C4-2B (cell line): ENCODE measurements around the gene UFD1.

Experiments used
- H3K27ac ChIP-seq: fragments of 450-650 bp; 2 replicates; pipeline ENCODE4 v1.5.1; 2017
- ZFX ChIP-seq: fragments of 450-650 bp; IDR thresholded peaks from 2 replicates; pipeline ENCODE4 v1.6.1; 2017
- TF ChIP-seq, protein P1 (sequence below): fragments of 450-650 bp; conservative IDR thresholded peaks from 2 replicates; pipeline ENCODE4 v1.5.1; 2017; ENCODE audit warnings: mild to moderate bottlenecking

The UFD1 gene

DNA sequence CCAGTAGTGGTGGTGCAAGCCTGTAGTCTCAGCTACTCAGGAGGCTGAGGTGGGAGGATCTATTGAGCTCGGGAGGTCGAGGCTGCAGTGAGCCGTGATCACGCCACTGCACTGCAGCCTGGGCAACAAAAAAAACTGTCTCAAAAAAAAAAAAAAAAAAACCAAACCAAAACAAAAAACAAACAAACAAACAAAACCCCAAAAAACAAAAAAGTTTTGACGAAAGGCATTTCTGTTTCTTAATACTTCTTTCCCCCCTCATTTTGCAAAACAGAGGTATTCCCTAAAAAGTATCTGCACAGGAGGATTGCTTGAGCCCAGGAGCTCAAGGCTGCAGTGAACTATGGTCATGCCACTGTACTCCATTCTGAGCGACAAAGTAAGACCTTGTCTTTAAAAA, 58.7 kb downstream of the UFD1 start:
- no peak overlapping the region for H3K27ac ChIP-seq
- no peak for TF ChIP-seq ZFX
- TF ChIP-seq, protein P1, sequence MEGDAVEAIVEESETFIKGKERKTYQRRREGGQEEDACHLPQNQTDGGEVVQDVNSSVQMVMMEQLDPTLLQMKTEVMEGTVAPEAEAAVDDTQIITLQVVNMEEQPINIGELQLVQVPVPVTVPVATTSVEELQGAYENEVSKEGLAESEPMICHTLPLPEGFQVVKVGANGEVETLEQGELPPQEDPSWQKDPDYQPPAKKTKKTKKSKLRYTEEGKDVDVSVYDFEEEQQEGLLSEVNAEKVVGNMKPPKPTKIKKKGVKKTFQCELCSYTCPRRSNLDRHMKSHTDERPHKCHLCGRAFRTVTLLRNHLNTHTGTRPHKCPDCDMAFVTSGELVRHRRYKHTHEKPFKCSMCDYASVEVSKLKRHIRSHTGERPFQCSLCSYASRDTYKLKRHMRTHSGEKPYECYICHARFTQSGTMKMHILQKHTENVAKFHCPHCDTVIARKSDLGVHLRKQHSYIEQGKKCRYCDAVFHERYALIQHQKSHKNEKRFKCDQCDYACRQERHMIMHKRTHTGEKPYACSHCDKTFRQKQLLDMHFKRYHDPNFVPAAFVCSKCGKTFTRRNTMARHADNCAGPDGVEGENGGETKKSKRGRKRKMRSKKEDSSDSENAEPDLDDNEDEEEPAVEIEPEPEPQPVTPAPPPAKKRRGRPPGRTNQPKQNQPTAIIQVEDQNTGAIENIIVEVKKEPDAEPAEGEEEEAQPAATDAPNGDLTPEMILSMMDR = no peak

GRCh38 chr22:19419464-19420178, 59.4 kb downstream of the UFD1 start:
- no peak for TF ChIP-seq ZFX
- TF ChIP-seq, protein P1 = no peak
- H3K27ac ChIP-seq = no peak overlapping the region

GRCh38 chr22:19419086-19419463, 59.9 kb downstream of the UFD1 start:
- H3K27ac ChIP-seq = no peak overlapping the region
- TF ChIP-seq ZFX = no peak
- TF ChIP-seq, protein P1 = no peak

- H3K27ac ChIP-seq = no peak overlapping the region
Measured at GRCh38 chr22:19412923-19413322, 66.1 kb downstream of the UFD1 start.

GRCh38 chr22:19412478-19412877, 66.5 kb downstream of the UFD1 start:
- TF ChIP-seq ZFX = no peak
- TF ChIP-seq, protein P1 = no peak
- no peak overlapping the region for H3K27ac ChIP-seq

More at GRCh38 chr22:19412923-19413322, 66.1 kb downstream of the UFD1 start:
- TF ChIP-seq, protein P1 = no peak
- no peak for TF ChIP-seq ZFX

GRCh38 chr22:19411690-19412045, 67.3 kb downstream of the UFD1 start:
- TF ChIP-seq, protein P1 = no peak
- TF ChIP-seq ZFX = no peak
- no peak overlapping the region for H3K27ac ChIP-seq

DNA sequence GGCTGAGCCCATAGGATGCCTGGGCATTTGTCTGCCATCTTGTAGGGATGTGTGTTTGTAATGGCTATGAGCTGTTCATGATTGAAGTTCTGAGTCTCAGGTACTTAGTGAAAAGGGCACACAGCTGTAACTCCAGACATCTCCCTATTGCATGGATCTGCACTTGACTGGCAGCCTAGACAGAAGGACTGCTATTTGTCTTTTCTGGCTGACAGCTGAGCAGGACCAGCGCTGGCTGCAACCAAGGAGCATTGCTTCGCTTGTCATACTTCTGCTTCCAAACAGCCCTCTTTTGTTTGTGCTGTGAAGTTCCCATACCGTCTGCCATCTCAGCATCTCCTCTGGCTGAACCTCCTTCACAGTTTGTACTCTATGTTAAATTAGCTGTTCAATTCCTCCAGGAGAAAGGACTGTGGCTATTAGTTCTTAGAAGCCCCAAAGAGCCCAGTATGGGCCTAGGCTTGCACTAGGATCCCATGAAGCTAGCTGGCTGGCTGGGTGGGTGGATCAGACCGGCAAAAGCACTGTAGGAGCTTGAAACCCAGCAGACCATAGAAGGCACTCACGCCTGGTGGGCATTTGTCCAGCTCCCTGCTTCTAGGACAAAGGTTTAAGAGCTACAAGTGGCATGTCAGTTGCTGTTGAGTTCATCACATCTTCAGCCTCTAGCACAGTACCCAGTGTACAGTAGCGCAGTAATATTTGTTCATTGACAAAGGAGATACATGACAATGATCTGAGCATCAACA, 67.9 kb downstream of the UFD1 start:
- TF ChIP-seq, protein P1 = no peak
- no peak for TF ChIP-seq ZFX

More for the DNA sequence above, 67.9 kb downstream of the UFD1 start:
- H3K27ac ChIP-seq = no peak overlapping the region
